IPS-18a (cell line): ENCODE results near the gene C11orf91.
"Not testable (repeated sequence)": the region's sequence is repeated elsewhere in the genome, so short reads cannot be mapped to it uniquely, and the experiment has no call there.

Experiments used
- H3K27ac ChIP-seq: one replicate; pipeline ENCODE4 v1.5.1; 2013; ENCODE audit warnings: low read length
- H3K27me3 ChIP-seq: one replicate; pipeline ENCODE4 v1.6.1; 2013; ENCODE audit warnings: mild to moderate bottlenecking, low read length; ENCODE audit not compliant: control insufficient read depth, insufficient read depth
- H3K36me3 ChIP-seq: one replicate; pipeline ENCODE4 v1.6.1; 2013; ENCODE audit warnings: low read depth, low read length; ENCODE audit not compliant: control insufficient read depth
- H3K4me1 ChIP-seq: one replicate; pipeline ENCODE4 v1.6.1; 2013; ENCODE audit warnings: low read depth, low read length; ENCODE audit not compliant: control insufficient read depth
- H3K4me3 ChIP-seq: one replicate; pipeline ENCODE4 v1.5.1; 2013; ENCODE audit warnings: low read length
- H3K9ac ChIP-seq: one replicate; pipeline ENCODE4 v1.6.1; 2013; ENCODE audit warnings: mild to moderate bottlenecking, low read length, moderate library complexity
- H3K9me3 ChIP-seq: one replicate; pipeline ENCODE4 v1.6.1; 2013; ENCODE audit warnings: low read depth, low read length; ENCODE audit not compliant: control insufficient read depth

The C11orf91 gene

GRCh38 chr11:33718440-33718839 is 17.8 kb upstream of the C11orf91 start:
- Histone ChIP-seq H3K9ac (no peak overlapping the region), H3K36me3 (peaks cover 14% of the 10 kb centered on the region), H3K4me1 (peaks cover 4% of the 10 kb centered on the region), H3K27ac (no peak overlapping the region), H3K4me3 (no peak overlapping the region), H3K9me3 (no peaks in the 10 kb centered on the region), H3K27me3 (no peaks in the 10 kb centered on the region)

- Histone ChIP-seq H3K9me3 (no peaks in the 10 kb centered on the region), H3K4me3 (no peak overlapping the region), H3K9ac (no peak overlapping the region), H3K36me3 (peaks cover 14% of the 10 kb centered on the region), H3K27me3 (no peaks in the 10 kb centered on the region), H3K27ac (no peak overlapping the region), H3K4me1 (no peaks in the 10 kb centered on the region)
Observed at GRCh38 chr11:33716243-33716642, 15.6 kb upstream of the C11orf91 start.

GRCh38 chr11:33713856-33714398 is 13.3 kb upstream of the C11orf91 start:
- H3K4me1 ChIP-seq, result no peaks in the 10 kb centered on the region
- H3K4me3 ChIP-seq, result no peak overlapping the region
- H3K9me3 ChIP-seq, result no peaks in the 10 kb centered on the region
- H3K9ac ChIP-seq, result no peak overlapping the region
- no peak overlapping the region for H3K27ac ChIP-seq
- peaks cover 13% of the 10 kb centered on the region for H3K36me3 ChIP-seq
- H3K27me3 ChIP-seq, result no peaks in the 10 kb centered on the region

- Histone ChIP-seq H3K9me3 (no peaks in the 10 kb centered on the region), H3K4me1 (no peaks in the 10 kb centered on the region), H3K4me3 (no peak overlapping the region), H3K9ac (no peak overlapping the region), H3K36me3 (peaks cover 15% of the 10 kb centered on the region), H3K27ac (no peak overlapping the region), H3K27me3 (no peaks in the 10 kb centered on the region)
Observed at GRCh38 chr11:33713151-33713855, 12.7 kb upstream of the C11orf91 start.

GRCh38 chr11:33712436-33712835 is 11.8 kb upstream of the C11orf91 start:
- Histone ChIP-seq H3K9me3 (no peaks in the 10 kb centered on the region), H3K4me1 (no peaks in the 10 kb centered on the region), H3K4me3 (no peak overlapping the region), H3K36me3 (peaks cover 15% of the 10 kb centered on the region), H3K9ac (no peak overlapping the region), H3K27ac (no peak overlapping the region), H3K27me3 (no peaks in the 10 kb centered on the region)

GRCh38 chr11:33709466-33709865 is 8.8 kb upstream of the C11orf91 start:
- Histone ChIP-seq H3K27ac (no peak overlapping the region), H3K36me3 (peaks cover 8% of the 10 kb centered on the region), H3K9ac (no peak overlapping the region), H3K4me3 (no peak overlapping the region), H3K9me3 (no peaks in the 10 kb centered on the region), H3K27me3 (no peaks in the 10 kb centered on the region), H3K4me1 (no peaks in the 10 kb centered on the region)

- Histone ChIP-seq H3K36me3 (peaks cover 6% of the 10 kb centered on the region), H3K27ac (no peak overlapping the region), H3K9me3 (no peaks in the 10 kb centered on the region)
Observed at GRCh38 chr11:33708985-33709384, 8.4 kb upstream of the C11orf91 start.

GRCh38 chr11:33707831-33708230 is 7.2 kb upstream of the C11orf91 start:
- not testable (repeated sequence) for H3K27ac ChIP-seq, H3K4me1 ChIP-seq, H3K36me3 ChIP-seq

More at GRCh38 chr11:33708985-33709384, 8.4 kb upstream of the C11orf91 start:
- Histone ChIP-seq H3K27me3 (no peaks in the 10 kb centered on the region), H3K4me3 (no peak overlapping the region), H3K4me1 (no peaks in the 10 kb centered on the region), H3K9ac (no peak overlapping the region)

GRCh38 chr11:33706966-33707365 is 6.3 kb upstream of the C11orf91 start:
- H3K4me3 ChIP-seq, result no peak overlapping the region
- no peaks in the 10 kb centered on the region for H3K9me3 ChIP-seq
- H3K27me3 ChIP-seq, result no peaks in the 10 kb centered on the region
- peaks cover 5% of the 10 kb centered on the region for H3K36me3 ChIP-seq
- H3K27ac ChIP-seq, result no peak overlapping the region
- no peaks in the 10 kb centered on the region for H3K4me1 ChIP-seq
- no peak overlapping the region for H3K9ac ChIP-seq

More at GRCh38 chr11:33707831-33708230, 7.2 kb upstream of the C11orf91 start:
- H3K27me3 ChIP-seq, H3K4me3 ChIP-seq, H3K9me3 ChIP-seq, H3K9ac ChIP-seq: not testable (repeated sequence)

GRCh38 chr11:33706546-33706945 is 5.9 kb upstream of the C11orf91 start:
- H3K4me3 ChIP-seq, result no peak overlapping the region
- no peaks in the 10 kb centered on the region for H3K9me3 ChIP-seq
- H3K9ac ChIP-seq, result no peak overlapping the region
- H3K4me1 ChIP-seq, result no peaks in the 10 kb centered on the region
- peaks cover 5% of the 10 kb centered on the region for H3K36me3 ChIP-seq
- no peaks in the 10 kb centered on the region for H3K27me3 ChIP-seq
- no peak overlapping the region for H3K27ac ChIP-seq

GRCh38 chr11:33704240-33705002 is 3.8 kb upstream of the C11orf91 start:
- H3K4me3 ChIP-seq, result no peak overlapping the region
- H3K27ac ChIP-seq, result no peak overlapping the region
- H3K27me3 ChIP-seq, result peaks cover 7% of the 10 kb centered on the region
- no peaks in the 10 kb centered on the region for H3K9me3 ChIP-seq
- peaks cover 5% of the 10 kb centered on the region for H3K36me3 ChIP-seq
- H3K9ac ChIP-seq, result no peak overlapping the region
- peaks cover 11% of the 10 kb centered on the region for H3K4me1 ChIP-seq
